Measurements from ENCODE around the gene BFSP1.

DNA sequence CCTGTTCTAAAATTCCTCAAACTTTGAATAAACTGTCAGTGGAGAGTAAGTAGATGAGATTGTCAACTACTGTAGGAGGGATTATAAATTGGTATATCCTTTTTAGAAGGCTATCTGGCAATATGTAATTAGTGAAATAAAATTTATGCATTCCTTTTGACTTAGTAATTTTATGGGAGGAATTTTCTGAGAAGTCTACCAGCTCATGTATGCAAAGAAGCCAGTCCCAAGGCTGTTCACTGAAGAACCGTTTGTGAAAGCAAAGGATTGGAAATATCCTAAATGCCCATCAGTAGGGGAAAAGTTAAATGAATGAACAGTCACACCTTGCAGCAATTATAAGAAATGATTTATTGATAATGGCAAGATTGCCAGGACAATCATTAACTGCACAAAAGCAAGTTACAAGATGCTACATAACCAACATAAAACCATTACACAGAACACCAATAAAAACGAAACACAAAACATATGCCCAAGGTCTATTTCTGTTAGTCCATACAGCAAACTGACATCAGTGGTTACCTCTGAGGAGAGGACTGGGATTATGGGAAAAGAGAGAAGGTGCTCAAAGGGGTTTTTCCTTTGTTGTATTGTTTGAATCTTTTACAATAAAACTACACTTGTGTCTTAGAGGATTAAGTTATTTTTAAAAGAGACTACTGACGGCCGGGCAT, 34.1 kb upstream of the BFSP1 start:
- TF ChIP-seq CTCF (IDR thresholded peaks at IDR 0.05) (no peak), POLR2A (IDR thresholded peaks at IDR 0.05) (no peak), EP300 (IDR thresholded peaks at IDR 0.05) (no peak)
